ENCODE measurements around the gene GRIK4.
"Not testable (repeated sequence)": the region's sequence is repeated elsewhere in the genome, so short reads cannot be mapped to it uniquely, and the experiment has no call there.

GRIK4 gene

DNA sequence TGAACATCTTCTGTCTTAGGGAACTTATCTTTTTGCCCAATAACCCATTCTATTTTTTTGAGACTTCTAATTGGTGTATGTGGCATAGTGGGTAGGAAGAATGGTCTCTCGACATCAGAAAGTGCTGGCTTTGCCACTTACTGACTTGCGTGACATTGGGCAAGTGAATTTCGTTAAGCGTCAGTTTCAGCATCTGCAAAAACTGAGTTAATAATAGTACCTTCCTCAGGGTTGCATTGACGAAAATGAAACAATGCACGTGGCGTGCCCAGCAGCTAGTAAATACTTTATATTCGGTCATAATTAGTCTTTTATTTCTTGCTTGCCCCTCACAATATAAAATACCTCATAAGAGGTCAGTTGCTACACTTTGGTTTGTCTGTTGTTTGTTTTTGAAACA, 12.5 kb upstream of the GRIK4 start:
- DNase-seq (ENCODE audit: low read depth), result no peak
- H3K4me3 ChIP-seq (ENCODE audit: low read depth, low read length), result no peak overlapping the region
- TF ChIP-seq CTCF (IDR thresholded peaks at IDR 0.05; ENCODE audit: low read depth, low read length, missing control alignments), result no peak

- TF ChIP-seq CTCF (IDR thresholded peaks at IDR 0.05; ENCODE audit: low read depth, low read length, missing control alignments), result no peak
- no peak overlapping the region for H3K4me3 ChIP-seq (ENCODE audit: low read depth, low read length)
- no peak for DNase-seq (ENCODE audit: low read depth)
Observed at GRCh38 chr11:120499859-120500258, 11.7 kb upstream of the GRIK4 start.

DNA sequence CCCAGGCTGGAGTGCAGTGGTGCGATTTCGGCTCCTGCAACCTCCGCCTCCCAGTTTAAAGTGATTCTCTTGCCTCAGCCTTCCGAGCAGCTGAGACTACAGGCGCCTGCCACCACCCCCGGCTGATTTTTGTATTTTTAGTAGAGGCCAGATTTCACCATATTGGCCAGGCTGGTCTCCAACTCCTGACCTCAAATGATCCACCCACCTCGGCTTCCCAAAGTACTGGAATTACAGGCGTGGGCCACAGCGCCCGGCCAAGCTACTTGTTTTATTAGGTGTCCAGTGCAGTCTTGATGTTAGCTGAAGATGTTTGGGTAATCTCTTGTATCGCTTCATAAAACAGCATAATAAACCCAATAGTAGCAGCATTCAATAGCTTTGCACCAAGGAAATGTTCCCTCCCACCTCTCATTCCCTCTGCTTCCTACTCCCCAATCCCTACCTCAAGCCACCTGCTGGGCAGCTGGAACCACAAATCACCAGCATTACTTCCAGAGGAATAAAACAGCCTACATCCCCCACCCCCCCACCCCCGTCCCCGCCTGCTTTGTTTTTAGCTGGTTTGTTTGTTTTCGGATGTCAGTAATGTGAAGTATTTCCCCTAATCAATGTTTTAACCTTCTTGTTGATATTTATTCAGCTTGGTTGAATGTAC, 11.0 kb upstream of the GRIK4 start:
- no peak overlapping the region for H3K4me3 ChIP-seq (ENCODE audit: low read depth, low read length)
- no peak for TF ChIP-seq CTCF (IDR thresholded peaks at IDR 0.05; ENCODE audit: low read depth, low read length, missing control alignments)
- no peak for DNase-seq (ENCODE audit: low read depth)

GRCh38 chr11:120501440-120501839, 10.1 kb upstream of the GRIK4 start:
- DNase-seq (ENCODE audit: low read depth), result no peak
- no peak overlapping the region for H3K4me3 ChIP-seq (ENCODE audit: low read depth, low read length)
- no peak for TF ChIP-seq CTCF (IDR thresholded peaks at IDR 0.05; ENCODE audit: low read depth, low read length, missing control alignments)

DNA sequence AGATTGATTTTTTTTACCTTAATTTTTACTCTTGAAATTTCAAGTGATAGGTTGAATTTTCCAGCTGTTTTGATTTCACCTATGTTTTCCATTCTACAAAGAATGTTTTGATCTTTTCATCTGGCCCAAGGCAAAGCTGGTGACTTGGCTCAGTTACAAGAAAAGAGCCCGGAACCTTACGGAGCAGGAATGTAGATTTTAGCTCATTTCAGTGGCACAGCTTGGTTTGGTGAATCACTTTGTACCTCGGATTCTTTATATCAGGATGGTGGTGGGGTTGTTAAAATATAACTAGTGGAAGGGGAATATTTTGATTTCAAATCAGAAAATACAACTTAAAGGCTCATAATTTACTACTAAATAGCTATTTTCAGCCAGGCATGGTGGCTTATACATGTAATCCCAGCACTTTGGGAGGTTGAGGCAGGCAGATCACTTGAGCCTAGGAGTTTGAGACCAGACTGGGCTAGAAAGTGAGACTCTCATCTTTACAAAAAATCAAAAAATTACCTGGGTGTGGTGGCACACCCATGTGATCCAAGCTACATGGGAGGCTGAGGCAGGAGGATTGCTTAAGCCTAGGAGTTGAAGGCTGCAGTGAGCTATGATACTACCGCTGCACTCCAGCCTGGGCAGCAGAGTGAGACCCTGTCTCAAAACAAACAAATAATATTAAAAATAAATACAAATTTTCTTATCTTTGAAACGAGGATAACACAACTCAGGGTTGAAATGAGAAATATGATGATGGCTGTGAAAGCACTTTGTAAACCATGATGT, 9.4 kb upstream of the GRIK4 start:
- no peak overlapping the region for H3K4me3 ChIP-seq (ENCODE audit: low read depth, low read length)
- TF ChIP-seq CTCF (IDR thresholded peaks at IDR 0.05; ENCODE audit: low read depth, low read length, missing control alignments), result no peak
- DNase-seq (ENCODE audit: low read depth), result no peak

GRCh38 chr11:120503529-120503928, 8.0 kb upstream of the GRIK4 start:
- not testable (repeated sequence) for DNase-seq (ENCODE audit: low read depth); H3K4me3 ChIP-seq (ENCODE audit: low read depth, low read length)

DNA sequence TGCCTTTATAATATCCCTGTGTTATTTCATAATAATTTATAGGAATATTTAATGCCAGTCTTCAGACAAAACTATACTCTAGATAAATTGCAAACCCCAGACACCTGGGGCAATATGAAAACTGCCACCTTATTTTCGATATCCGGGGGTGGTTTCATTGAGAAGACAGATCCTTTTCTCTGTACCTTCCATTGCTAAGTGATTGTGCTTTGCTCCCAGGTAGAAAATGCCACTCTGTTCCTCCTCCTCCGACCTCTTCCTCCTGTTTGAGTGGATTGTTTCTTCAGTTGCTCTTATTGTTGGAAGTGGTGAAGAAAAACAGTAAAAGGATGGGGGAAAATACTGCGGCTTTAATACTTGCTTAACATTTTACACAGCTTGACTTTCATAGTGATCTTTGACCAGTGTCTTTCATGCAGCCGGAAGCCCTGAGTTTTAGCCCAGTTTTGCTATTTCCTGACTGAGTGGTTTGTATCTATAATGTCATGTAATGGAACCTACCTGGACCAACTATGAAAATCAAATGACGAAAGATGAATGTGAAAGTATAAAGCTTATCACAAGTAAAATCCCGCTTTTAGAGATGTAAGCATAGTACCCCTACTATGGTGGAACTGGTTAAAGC, 5.6 kb upstream of the GRIK4 start:
- no peak for DNase-seq (ENCODE audit: low read depth)
- H3K4me3 ChIP-seq (ENCODE audit: low read depth, low read length), result no peak overlapping the region
- no peak for TF ChIP-seq CTCF (IDR thresholded peaks at IDR 0.05; ENCODE audit: low read depth, low read length, missing control alignments)
